GM12892 (cell line): Measurements from ENCODE around the gene POLN.

ENCODE experiments used
- POLR2A ChIP-seq: IDR thresholded peaks from 2 replicates; pipeline ENCODE4 v1.6.1; 2011; ENCODE audit warnings: low read depth, low read length, control low read depth
- POLR2AphosphoS5 ChIP-seq: IDR thresholded peaks from 2 replicates; pipeline ENCODE4 v1.6.1; 2011; ENCODE audit warnings: low read depth, low read length, control low read depth
- TAF1 ChIP-seq: IDR thresholded peaks from 2 replicates; pipeline ENCODE4 v1.6.1; 2011; ENCODE audit warnings: low read depth, mild to moderate bottlenecking, control low read depth, low read length, borderline replicate concordance

DNA sequence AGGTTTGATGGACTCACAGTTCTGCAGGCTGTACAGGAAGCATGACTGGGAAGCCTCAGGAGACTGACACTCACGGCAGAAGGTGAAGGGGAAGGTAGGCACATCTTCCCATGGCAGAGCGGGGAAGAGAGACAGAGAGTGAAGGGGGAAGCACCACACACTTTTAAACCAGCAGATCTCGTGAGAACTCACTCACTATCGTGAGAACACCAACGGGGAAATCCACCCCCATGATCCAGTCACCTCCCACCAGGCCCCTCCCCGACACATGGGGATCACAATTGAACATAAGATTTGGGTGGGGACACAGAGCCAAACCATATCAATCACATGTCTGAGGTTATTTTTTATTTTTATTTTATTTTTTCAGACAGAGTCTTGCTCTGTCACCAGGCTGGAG, 187.7 kb downstream of the POLN start:
- TF ChIP-seq POLR2AphosphoS5 (no peak), POLR2A (no peak), TAF1 (no peak)
